ENCODE results near the gene ASB5.
A peak's percentile ranks its signal among the peaks of the same experiment; 100 is the strongest.
"Not testable (repeated sequence)": the region's sequence is repeated elsewhere in the genome, so short reads cannot be mapped to it uniquely, and the experiment has no call there.

The ASB5 gene

GRCh38 chr4:176286728-176287127, 17.7 kb upstream of the ASB5 start:
- TF ChIP-seq CTCF (IDR thresholded peaks at IDR 0.05; ENCODE audit: borderline replicate concordance, control extremely low read depth, extremely low read depth, insufficient read depth, missing control alignments), result no peak
- in situ Hi-C loops (cut with MboI; ENCODE audit: low sequenced_read_pairs, unreplicated experiment), result no loop called here
- no peak for DNase-seq (ENCODE audit: low spot score)

GRCh38 chr4:176279560-176279959, 10.5 kb upstream of the ASB5 start:
- in situ Hi-C loops (cut with MboI; ENCODE audit: low sequenced_read_pairs, unreplicated experiment); DNase-seq (ENCODE audit: low spot score): not testable (repeated sequence)

- in situ Hi-C loops (cut with MboI; ENCODE audit: low sequenced_read_pairs, unreplicated experiment), result no loop called here
- peak; percentile 29 for DNase-seq (ENCODE audit: low spot score)
- TF ChIP-seq CTCF (IDR thresholded peaks at IDR 0.05; ENCODE audit: borderline replicate concordance, control extremely low read depth, extremely low read depth, insufficient read depth, missing control alignments), result peak; percentile 49
Measured at GRCh38 chr4:176277162-176277904, 8.3 kb upstream of the ASB5 start.

GRCh38 chr4:176276710-176277109, 7.7 kb upstream of the ASB5 start:
- DNase-seq (ENCODE audit: low spot score), result no peak
- in situ Hi-C loops (cut with MboI; ENCODE audit: low sequenced_read_pairs, unreplicated experiment), result no loop called here

GRCh38 chr4:176274441-176274840, 5.4 kb upstream of the ASB5 start:
- TF ChIP-seq CTCF (IDR thresholded peaks at IDR 0.05; ENCODE audit: borderline replicate concordance, control extremely low read depth, extremely low read depth, insufficient read depth, missing control alignments), result no peak
- in situ Hi-C loops (cut with MboI; ENCODE audit: low sequenced_read_pairs, unreplicated experiment), result no loop called here
- no peak for DNase-seq (ENCODE audit: low spot score)

More at GRCh38 chr4:176276710-176277109, 7.7 kb upstream of the ASB5 start:
- TF ChIP-seq CTCF (IDR thresholded peaks at IDR 0.05; ENCODE audit: borderline replicate concordance, control extremely low read depth, extremely low read depth, insufficient read depth, missing control alignments), result no peak

GRCh38 chr4:176273736-176274135, 4.7 kb upstream of the ASB5 start:
- in situ Hi-C loops (cut with MboI; ENCODE audit: low sequenced_read_pairs, unreplicated experiment), result no loop called here
- DNase-seq (ENCODE audit: low spot score), result no peak
- no peak for TF ChIP-seq CTCF (IDR thresholded peaks at IDR 0.05; ENCODE audit: borderline replicate concordance, control extremely low read depth, extremely low read depth, insufficient read depth, missing control alignments)

GRCh38 chr4:176272799-176273198, 3.8 kb upstream of the ASB5 start:
- in situ Hi-C loops (cut with MboI; ENCODE audit: low sequenced_read_pairs, unreplicated experiment), result no loop called here
- no peak for DNase-seq (ENCODE audit: low spot score)
- TF ChIP-seq CTCF (IDR thresholded peaks at IDR 0.05; ENCODE audit: borderline replicate concordance, control extremely low read depth, extremely low read depth, insufficient read depth, missing control alignments), result no peak

All from GM13976 (cell line).